IMR-90 (cell line): ENCODE results near the gene PELO.

ENCODE experiments used
- BHLHE40 ChIP-seq: fragments of 150-350 bp; IDR thresholded peaks from 2 replicates; pipeline ENCODE4 v1.6.1; 2016; ENCODE audit warnings: mild to moderate bottlenecking, low read depth, low read length
- CEBPB ChIP-seq: IDR thresholded peaks from 2 replicates; pipeline ENCODE4 v1.6.1; 2012; ENCODE audit warnings: low read depth, low read length, improper control_type of control experiment
- MAFK ChIP-seq: IDR thresholded peaks from 2 replicates; pipeline ENCODE4 v1.6.1; 2012; ENCODE audit warnings: low read depth, low read length, improper control_type of control experiment
- MAZ ChIP-seq: IDR thresholded peaks from 2 replicates; pipeline ENCODE4 v1.6.1; 2012; ENCODE audit warnings: low read depth, mild to moderate bottlenecking, low read length, improper control_type of control experiment, moderate library complexity, borderline replicate concordance
- MXI1 ChIP-seq: IDR thresholded peaks from 2 replicates; pipeline ENCODE4 v1.6.1; 2012; ENCODE audit warnings: low read depth, mild to moderate bottlenecking, low read length, moderate library complexity, borderline replicate concordance
- POLR2A ChIP-seq: IDR thresholded peaks from 2 replicates; pipeline ENCODE4 v1.6.1; 2012; ENCODE audit warnings: mild to moderate bottlenecking, low read depth, low read length
- RFX5 ChIP-seq: IDR thresholded peaks from 2 replicates; pipeline ENCODE4 v1.8.0; 2012; ENCODE audit warnings: low read depth, mild to moderate bottlenecking, low read length, moderate library complexity
- TF ChIP-seq, protein P1 (sequence below): conservative IDR thresholded peaks from 2 replicates; pipeline ENCODE4 v1.5.1; 2012; ENCODE audit warnings: mild to moderate bottlenecking, low read depth, low read length, improper control_type of control experiment

- TF ChIP-seq, protein P1, sequence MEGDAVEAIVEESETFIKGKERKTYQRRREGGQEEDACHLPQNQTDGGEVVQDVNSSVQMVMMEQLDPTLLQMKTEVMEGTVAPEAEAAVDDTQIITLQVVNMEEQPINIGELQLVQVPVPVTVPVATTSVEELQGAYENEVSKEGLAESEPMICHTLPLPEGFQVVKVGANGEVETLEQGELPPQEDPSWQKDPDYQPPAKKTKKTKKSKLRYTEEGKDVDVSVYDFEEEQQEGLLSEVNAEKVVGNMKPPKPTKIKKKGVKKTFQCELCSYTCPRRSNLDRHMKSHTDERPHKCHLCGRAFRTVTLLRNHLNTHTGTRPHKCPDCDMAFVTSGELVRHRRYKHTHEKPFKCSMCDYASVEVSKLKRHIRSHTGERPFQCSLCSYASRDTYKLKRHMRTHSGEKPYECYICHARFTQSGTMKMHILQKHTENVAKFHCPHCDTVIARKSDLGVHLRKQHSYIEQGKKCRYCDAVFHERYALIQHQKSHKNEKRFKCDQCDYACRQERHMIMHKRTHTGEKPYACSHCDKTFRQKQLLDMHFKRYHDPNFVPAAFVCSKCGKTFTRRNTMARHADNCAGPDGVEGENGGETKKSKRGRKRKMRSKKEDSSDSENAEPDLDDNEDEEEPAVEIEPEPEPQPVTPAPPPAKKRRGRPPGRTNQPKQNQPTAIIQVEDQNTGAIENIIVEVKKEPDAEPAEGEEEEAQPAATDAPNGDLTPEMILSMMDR = no peak
- no peak for TF ChIP-seq MAFK
- no peak for TF ChIP-seq POLR2A
- TF ChIP-seq MXI1 = no peak
- TF ChIP-seq CEBPB = peak; percentile 75
- no peak for TF ChIP-seq BHLHE40
- no peak for TF ChIP-seq RFX5
- no peak for TF ChIP-seq MAZ
Measured at GRCh38 chr5:52751137-52751536, 36.6 kb upstream of the PELO start.
